Kidney (tissue), 14 donors: Measurements from ENCODE around the gene EFEMP1. TPM values are rescaled to one million over a fixed set of nuclear protein-coding genes. Genes with fewer than 3 reads are reported as not detected.
"Not testable (repeated sequence)": the region's sequence is repeated elsewhere in the genome, so short reads cannot be mapped to it uniquely, and the experiment has no call there.

ENCODE experiments used
- DNase-seq, 5 donors: peaks; one replicate each; pipeline ENCODE4 v3.0.0-alpha.2; 2013 to 2020
- FAIRE-seq: peaks from 2 replicates; lab custom pipeline; 2012; peaks lifted over from hg19 to GRCh38; lab: Jason Lieb, UNC
- H3K27ac ChIP-seq, 2 donors: one replicate each; pipeline ENCODE4 v1.7.0; 2013; ENCODE audit warnings: low read depth in 2 of 2, low read length in 2 of 2, inconsistent platforms in 1 of 2
- H3K27me3 ChIP-seq: one replicate; pipeline ENCODE4 v1.7.1; 2013; ENCODE audit warnings: low read length, inconsistent platforms; ENCODE audit not compliant: control insufficient read depth, insufficient read depth
- H3K36me3 ChIP-seq, 3 donors: one replicate each; pipeline versions ENCODE4 v1.7.0 to v1.7.1; 2013; ENCODE audit warnings: low read length in 3 of 3, control low read depth in 1 of 3, inconsistent platforms in 1 of 3; ENCODE audit not compliant: insufficient read depth in 3 of 3, control insufficient read depth in 2 of 3
- H3K4me1 ChIP-seq, 3 donors: one replicate each; pipeline versions ENCODE4 v1.7.0 to v1.7.1; 2013; ENCODE audit warnings: low read length in 3 of 3, inconsistent platforms in 1 of 3, low read depth in 1 of 3; ENCODE audit not compliant: control insufficient read depth in 2 of 3, insufficient read depth in 2 of 3
- H3K4me3 ChIP-seq, 3 donors: one replicate each; pipeline versions ENCODE4 v1.7.0 to v1.8.1; 2013; ENCODE audit warnings: low read length in 3 of 3, control low read depth in 1 of 3, inconsistent platforms in 1 of 3
- H3K9ac ChIP-seq, 3 donors: one replicate each; pipeline versions ENCODE4 v1.7.0 to v1.7.1; 2013; ENCODE audit warnings: low read length in 3 of 3, control low read depth in 1 of 3, inconsistent platforms in 1 of 3
- H3K9me3 ChIP-seq, 3 donors: one replicate each; pipeline versions ENCODE4 v1.7.0 to v1.7.1; 2013; ENCODE audit warnings: low read length in 3 of 3, control low read depth in 1 of 3, inconsistent platforms in 1 of 3; ENCODE audit not compliant: control insufficient read depth in 2 of 3, insufficient read depth in 1 of 3
- CTCF ChIP-seq: IDR thresholded peaks from 3 replicates; pipeline ENCODE4 v1.5.1; 2012; ENCODE audit warnings: mild to moderate bottlenecking, moderate library complexity, borderline replicate concordance; ENCODE audit not compliant: insufficient read depth; ENCODE audit errors: extremely low read depth
- intact Hi-C: fragments of 100-400 bp; cut with DNase I; formaldehyde crosslinking; loops from one replicate; pipeline ENCODE4 v1.11.1; 2022
- polyA plus RNA-seq: library from polyadenylated mRNA; stranded (reverse); fragments of 350-450 nt; fragmentation: Illumina TruSeq; extraction: RNeasy Lipid Tissue Mini Kit (QIAGEN cat#74804); gene quantifications from one replicate; pipeline ENCODE4 v1.2.3, GENCODE V29; 2014; ENCODE audit warnings: low read depth, low replicate concordance; ENCODE audit not compliant: insufficient read depth
- total RNA-seq: library from RNA; stranded (reverse); fragmentation: NEBNext Ultra II Directional; extraction: Animal tissue kit (Norgen Biotek cat#: 25700); gene quantifications from one replicate; pipeline ENCODE4 v1.2.1, GENCODE V29; 2021
- donor health status: control.
- donor health status: control.
- donor health status: control.
- donor health status: control.
- donor health status: control.
- donor health status: DM: yes; HTN: yes; CAD: no.
- donor health status: Normal renal cell carcinoma (clear cell type).

EFEMP1 gene
- total and polyA plus RNA-seq, 2 donors from 2014 or later: 68.4 to 171 TPM

GRCh38 chr2:55837073-55837472 is 86.5 kb downstream of the EFEMP1 start:
- Histone ChIP-seq H3K27ac (no peak overlapping the region), H3K9me3 (no peaks in the 10 kb centered on the region), H3K27me3 (no peaks in the 10 kb centered on the region), H3K4me1 (peaks cover 0 to 4% (median 0%) of the 10 kb centered on the region in 3 donors), H3K9ac (no peak overlapping the region), H3K4me3 (no peak overlapping the region), H3K36me3 (no peaks in the 10 kb centered on the region)
- no peak for TF ChIP-seq CTCF
- DNase-seq (peak in 1 of 5 donors; percentile 42), FAIRE-seq (no peak)
- intact Hi-C loops: no loop called here

- DNase-seq, intact Hi-C loops, H3K4me1 ChIP-seq, H3K27ac ChIP-seq, H3K27me3 ChIP-seq, H3K36me3 ChIP-seq, H3K4me3 ChIP-seq, H3K9me3 ChIP-seq, FAIRE-seq, H3K9ac ChIP-seq: not testable (repeated sequence)
Observed at GRCh38 chr2:55831671-55832410, 91.7 kb downstream of the EFEMP1 start.

GRCh38 chr2:55827855-55828254 is 95.7 kb downstream of the EFEMP1 start:
- H3K27me3 ChIP-seq: no peaks in the 10 kb centered on the region
- H3K27ac ChIP-seq: no peak overlapping the region
- intact Hi-C loops: no loop called here
- no peak for DNase-seq
- no peaks in the 10 kb centered on the region for H3K9me3 ChIP-seq
- no peaks in the 10 kb centered on the region for H3K36me3 ChIP-seq
- H3K4me3 ChIP-seq: no peak overlapping the region
- no peaks in the 10 kb centered on the region for H3K4me1 ChIP-seq
- no peak for FAIRE-seq
- no peak for TF ChIP-seq CTCF
- H3K9ac ChIP-seq: no peak overlapping the region

GRCh38 chr2:55827428-55827827 is 96.2 kb downstream of the EFEMP1 start:
- intact Hi-C loops, H3K27ac ChIP-seq, FAIRE-seq, H3K9me3 ChIP-seq, H3K36me3 ChIP-seq, H3K4me1 ChIP-seq, H3K9ac ChIP-seq, H3K4me3 ChIP-seq, H3K27me3 ChIP-seq, DNase-seq: not testable (repeated sequence)
